ENCODE results near the gene ATXN7L2.
A peak's percentile ranks its signal among the peaks of the same experiment; 100 is the strongest.
"Not testable (repeated sequence)": the region's sequence is repeated elsewhere in the genome, so short reads cannot be mapped to it uniquely, and the experiment has no call there.

ATXN7L2 gene, protein sequence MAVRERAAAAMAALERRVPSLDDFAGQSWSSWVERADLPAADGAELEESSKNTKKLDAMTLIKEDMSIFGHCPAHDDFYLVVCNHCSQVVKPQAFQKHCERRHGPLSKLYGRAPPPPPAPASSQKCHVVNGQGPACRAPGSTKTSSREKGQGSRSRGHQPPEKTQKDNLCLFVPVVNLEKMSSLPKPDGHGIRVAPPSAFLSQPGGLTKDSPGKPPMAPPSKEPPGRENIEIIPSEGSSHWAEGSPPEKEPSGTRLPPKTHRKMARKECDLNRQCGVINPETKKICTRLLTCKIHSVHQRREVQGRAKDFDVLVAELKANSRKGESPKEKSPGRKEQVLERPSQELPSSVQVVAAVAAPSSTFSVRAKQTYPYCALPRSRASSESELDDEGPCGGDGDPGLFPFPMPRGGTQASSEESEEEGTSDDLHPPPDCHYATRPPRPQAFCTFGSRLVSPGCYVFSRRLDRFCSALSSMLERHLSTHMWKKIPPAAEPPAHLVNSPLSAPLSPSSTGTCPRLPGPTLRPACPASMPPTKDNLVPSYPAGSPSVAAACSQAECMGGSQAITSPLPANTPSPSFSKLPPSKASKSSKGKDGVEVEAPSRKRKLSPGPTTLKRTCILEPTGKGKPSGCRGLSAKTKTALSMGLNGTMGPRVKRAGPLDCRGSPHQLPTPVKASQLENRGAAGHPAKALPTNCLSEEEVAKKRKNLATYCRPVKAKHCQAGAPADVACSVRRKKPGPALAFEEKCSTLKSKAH

DNA sequence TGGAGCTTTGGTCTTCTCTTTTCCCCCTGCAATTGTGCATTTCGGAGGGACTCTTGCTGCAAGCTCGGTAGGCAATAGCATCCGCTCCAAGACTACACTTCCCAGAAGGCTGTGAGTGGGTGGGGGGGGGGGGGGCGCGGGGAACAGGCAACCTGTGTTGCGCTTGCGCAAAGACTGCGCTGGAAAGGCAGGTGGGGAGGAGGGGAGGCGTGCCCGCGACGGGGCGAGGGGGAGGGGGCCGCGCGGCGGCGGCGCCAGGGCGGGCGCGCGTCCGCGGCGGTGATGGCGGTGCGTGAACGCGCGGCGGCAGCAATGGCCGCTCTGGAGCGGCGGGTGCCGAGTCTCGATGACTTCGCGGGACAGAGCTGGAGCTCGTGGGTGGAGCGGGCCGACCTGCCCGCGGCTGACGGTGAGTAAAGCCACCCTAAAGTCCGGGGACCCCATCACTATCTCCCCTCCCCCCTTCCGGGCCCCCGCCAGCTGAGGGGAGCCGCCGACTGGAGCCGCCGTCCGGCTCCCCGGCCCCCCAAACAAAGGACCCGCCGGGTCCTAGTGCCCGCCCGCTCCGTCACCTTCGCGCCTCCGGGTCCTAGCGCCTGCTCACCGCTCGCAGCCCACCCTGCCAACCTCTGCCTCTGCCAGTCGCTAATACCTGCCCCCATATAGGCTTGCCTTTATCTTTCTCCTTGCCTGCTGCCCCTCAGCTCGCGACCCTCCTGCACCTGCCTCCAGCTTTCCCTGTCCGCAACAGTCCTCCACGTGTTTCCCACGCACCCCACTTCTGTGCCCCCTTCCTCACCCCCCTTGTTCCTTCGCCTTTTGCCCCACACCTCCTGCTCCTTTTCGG is at the start of gene ATXN7L2:
ATXN7L2 (plus strand) TSS at position 234 of the 847 bp plus-strand sequence; CDS start at position 283, 49 bp downstream.
- peak; percentile 79 to 88 for DNase-seq (ENCODE audit: low read depth in 2 of 2)

DNA sequence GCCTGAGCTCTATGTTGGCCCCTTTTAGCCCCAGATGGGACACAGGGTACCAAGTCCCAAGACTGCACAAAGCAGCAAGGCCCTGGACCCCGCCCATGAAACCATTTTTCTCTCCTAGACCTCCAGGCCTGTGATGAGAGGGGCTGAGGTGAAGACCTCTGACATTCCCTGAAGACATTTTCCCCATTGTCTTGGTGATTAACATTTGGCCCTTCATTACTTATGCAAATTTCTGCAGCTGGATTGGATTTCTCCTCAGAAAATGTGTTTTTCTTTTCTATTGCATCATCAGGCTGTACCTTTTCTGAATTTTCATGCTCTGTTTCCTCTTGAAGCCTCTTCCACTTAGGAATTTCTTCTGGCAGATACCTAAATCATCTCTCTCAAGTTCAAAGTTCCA is 49.2 kb upstream of the ATXN7L2 start:
- no peak for DNase-seq (ENCODE audit: low read depth in 2 of 2)

GRCh38 chr1:109438798-109439297 is 44.9 kb upstream of the ATXN7L2 start:
- no peak for DNase-seq (ENCODE audit: low read depth in 2 of 2)

- no peak for DNase-seq (ENCODE audit: low read depth in 2 of 2)
Observed at GRCh38 chr1:109441069-109441468, 42.6 kb upstream of the ATXN7L2 start.

GRCh38 chr1:109443476-109443875 is 40.2 kb upstream of the ATXN7L2 start:
- no peak for DNase-seq (ENCODE audit: low read depth in 2 of 2)

- DNase-seq (ENCODE audit: low read depth in 2 of 2): no peak
Observed at GRCh38 chr1:109444346-109444745, 39.4 kb upstream of the ATXN7L2 start.

DNA sequence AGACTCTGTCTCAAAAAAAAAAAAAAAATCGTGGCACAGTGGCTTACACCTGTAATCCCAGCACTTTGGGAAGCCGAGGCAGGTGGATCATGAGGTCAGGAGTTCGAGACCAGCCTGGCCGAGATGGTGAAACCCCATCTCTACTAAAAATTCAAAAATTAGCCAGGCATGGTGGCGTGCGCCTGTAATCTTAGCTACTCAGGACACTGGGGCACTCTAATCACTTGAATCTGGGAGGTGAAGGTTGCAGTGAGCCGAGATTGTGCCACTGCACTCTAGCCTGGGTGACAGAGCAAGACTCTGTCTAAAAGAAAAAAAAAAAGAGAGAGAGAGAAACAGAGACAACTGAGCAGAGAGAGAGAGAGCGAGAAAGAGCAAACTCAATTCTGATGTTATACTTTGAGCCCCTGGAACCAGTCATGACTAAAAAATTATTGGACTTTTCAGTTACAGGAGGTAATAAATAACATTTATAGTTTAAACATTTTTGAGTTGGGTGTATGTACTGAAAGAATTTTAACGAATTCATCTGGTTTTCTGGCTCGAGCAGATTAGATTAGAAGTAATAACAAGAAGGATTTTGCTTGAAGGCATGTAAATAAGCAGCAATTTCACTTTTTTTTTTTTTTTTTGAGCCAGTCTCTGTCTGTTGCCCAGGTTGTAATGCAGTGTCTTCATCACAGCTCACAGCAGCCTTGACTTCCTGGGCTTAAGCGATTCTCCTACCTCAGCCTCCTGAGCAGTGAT is 37.6 kb upstream of the ATXN7L2 start:
- not testable (repeated sequence) for DNase-seq (ENCODE audit: low read depth in 2 of 2)

DNA sequence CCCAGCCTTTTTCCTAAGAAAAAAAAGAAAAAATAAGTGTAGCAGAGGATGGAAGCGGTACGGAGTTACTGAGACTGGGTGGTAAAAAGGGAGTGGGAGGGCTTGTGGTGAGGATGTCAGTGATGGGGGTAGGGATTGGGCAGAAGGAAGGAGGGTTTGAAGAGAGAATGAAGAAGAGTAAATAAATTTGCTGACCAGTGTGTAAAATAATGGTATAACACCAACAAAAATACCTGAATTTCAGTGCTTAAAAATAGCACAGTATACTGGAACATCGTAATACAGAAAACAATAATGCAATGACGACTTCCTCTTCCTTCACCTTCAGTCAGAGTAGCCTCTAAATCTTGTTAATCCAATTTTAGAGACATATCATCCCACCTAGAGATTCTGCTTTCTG is 36.2 kb upstream of the ATXN7L2 start:
- DNase-seq (ENCODE audit: low read depth in 2 of 2): no peak

- DNase-seq (ENCODE audit: low read depth in 2 of 2): no peak
Observed at GRCh38 chr1:109454497-109455133, 29.1 kb upstream of the ATXN7L2 start.

DNA sequence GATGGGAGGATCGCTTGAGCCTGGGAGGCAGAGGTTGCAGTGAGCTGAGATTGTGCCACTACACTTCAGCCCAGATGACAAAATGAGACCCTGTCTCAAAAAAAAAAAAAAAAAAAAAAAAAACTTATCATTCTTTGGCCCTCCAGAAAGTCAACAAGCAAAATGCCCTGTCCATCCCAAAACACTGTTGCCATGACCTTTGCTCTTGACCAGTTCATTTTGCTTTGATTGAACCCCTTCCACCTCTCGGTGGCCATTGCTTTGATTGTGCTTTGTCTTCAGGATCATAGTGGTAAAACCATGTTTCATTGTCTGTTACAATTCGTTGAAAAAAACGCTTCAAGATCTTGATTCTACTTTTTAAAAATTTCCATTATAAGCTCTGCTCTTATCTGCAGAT is 25.9 kb upstream of the ATXN7L2 start:
- no peak for DNase-seq (ENCODE audit: low read depth in 2 of 2)

- DNase-seq (ENCODE audit: low read depth in 2 of 2): no peak
Observed at GRCh38 chr1:109466125-109466451, 17.6 kb upstream of the ATXN7L2 start.

DNA sequence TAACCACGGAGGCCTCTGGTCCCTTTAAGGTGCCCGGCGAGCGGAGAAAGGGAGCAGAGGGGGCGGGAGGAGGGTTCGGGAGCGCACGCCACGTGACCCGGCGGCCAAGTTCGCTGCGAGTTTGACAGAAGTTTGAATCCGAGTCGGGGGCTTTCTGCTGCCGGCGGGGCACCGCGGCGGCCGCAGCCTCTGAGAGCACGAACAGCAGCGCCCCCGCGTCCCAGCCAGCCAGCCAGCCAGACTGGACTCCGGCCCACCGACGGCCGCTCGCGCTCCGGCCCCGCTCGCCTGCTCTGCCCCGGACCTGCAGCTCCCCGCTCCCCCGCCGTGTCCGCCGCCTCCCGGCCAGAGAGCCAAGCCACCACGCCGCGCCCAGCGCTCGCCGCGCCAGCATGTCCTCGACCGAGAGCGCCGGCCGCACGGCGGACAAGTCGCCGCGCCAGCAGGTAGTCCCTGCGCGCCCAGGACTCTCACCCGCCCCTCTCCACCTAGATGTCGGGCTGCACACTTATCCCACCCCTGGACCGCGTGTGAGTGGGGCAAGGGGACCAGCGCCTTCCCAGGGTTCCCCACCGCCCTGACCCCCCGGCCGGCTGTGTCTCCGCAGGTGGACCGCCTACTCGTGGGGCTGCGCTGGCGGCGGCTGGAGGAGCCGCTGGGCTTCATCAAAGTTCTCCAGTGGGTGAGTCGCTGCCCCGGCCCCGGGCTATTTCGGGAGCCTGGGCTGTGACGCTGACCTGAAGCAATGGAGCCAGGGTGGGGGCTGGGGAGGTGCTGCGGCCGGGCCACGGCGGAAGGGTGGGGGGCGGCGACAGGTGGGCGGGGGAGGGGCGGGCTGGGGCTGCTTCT is 17.0 kb upstream of the ATXN7L2 start, which contains the start of gene SYPL2:
SYPL2 (plus strand) TSS at position 95 of the 849 bp plus-strand sequence; CDS start at position 393, 298 bp downstream.
- DNase-seq (ENCODE audit: low read depth in 2 of 2): no peak

DNA sequence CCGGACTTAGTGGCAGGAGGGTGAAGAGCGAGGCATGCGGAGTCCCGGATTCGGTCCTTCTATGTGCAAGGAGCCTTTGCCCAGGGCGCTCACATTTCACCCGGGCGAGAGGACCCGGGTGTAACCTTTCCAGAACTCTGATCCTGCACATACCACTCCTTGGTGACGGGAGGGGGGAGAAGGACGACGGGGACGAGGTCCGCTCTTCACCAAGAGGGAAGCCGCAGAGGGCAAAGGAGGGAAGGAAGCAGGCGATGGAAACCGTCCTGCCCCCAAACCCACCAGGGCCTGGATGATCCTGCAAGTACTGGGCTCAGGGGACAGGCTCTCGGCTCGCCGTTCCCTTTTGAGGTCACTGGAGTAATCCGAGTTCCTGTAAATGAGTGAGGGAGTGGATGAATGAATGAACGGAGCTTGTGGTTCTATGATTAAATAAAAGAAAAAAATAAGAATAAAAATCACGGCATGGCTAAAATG is 16.4 kb upstream of the ATXN7L2 start:
- no peak for DNase-seq (ENCODE audit: low read depth in 2 of 2)

GRCh38 chr1:109468061-109468460 is 15.6 kb upstream of the ATXN7L2 start:
- DNase-seq (ENCODE audit: low read depth in 2 of 2): no peak

- DNase-seq (ENCODE audit: low read depth in 2 of 2): no peak
Observed at GRCh38 chr1:109468903-109469302, 14.8 kb upstream of the ATXN7L2 start.

DNA sequence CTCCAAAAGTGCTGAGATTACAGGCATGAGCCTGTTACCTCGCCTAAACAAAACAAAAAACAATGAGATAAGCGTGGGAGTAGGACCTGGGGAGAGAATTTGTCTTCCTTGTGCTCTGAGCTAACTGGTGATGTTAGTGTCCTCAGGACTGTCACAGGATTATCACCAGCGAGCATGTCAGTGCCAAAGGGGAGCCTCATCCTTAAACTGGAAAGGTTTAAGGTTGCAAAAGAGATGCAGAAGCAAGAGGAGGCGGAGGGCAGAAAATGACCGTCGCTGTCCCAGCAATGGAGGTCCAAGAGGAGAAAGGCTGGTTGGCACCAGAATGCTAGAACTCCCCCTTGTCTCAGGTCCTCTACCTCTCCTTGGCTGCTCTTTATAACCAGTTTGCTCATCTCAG is 13.5 kb upstream of the ATXN7L2 start:
- DNase-seq (ENCODE audit: low read depth in 2 of 2): no peak

DNA sequence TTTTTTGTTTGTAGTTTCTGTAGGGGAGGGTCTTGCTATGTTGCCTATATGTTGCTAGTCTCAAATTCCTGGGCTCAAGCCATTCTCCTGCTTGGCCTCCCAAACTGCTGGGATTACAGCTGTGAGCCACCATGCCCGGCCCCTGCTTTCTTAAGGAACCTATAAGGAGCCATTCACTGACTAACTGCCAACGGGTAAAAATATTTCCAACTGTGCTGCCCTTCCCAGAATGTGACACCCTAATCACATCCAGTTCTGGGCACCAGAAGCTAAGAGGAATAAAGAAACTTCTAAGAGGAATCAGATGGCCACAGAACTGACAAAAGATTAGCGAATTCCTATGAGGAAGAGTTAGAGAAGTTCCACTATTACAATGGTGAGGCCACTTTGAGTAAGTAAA is 10.9 kb upstream of the ATXN7L2 start:
- DNase-seq (ENCODE audit: low read depth in 2 of 2): no peak

DNA sequence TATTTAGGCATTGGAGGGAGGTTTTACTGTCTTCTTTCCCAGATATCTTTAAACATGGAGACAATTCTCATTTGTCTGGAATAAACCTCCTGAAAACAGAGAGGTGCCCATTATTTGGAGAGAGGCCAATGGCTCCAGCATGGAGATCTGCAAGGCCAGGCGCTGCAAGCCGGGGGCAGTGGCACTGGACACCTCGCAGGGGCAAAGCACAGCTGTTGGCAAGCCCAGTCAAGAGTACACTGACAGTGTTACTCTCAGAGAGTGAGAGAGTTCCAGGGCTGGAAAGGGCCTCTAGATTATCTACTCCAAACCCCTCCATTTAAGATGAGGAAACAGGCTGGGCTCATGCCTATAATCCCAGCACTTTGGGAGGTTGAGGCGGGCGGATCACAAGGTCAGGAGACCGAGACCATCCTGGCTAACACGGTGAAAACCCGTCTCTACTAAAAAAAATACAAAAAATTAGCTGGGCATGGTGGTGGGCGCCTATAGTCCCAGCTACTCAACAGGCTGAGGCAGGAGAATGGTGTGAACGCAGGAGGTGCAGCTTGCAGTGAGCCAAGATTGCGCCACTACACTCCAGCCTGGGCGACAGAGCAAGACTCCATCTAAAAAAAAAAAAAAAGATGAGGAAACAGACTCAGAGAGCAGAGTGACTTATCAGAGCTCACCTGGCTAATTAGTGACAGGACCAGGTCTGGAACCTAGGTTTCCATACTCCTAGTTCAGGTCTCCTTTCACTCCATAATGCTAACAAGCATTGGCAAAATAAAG is 10.2 kb upstream of the ATXN7L2 start:
- not testable (repeated sequence) for DNase-seq (ENCODE audit: low read depth in 2 of 2)

GRCh38 chr1:109474697-109475096 is 9.0 kb upstream of the ATXN7L2 start:
- DNase-seq (ENCODE audit: low read depth in 2 of 2): no peak
